A172 (cell line): ENCODE measurements around the gene ITGA11. TPM values are rescaled to one million over a fixed set of nuclear protein-coding genes. Genes with fewer than 3 reads are reported as not detected.

Experiments
- DNase-seq: peaks from one replicate; pipeline ENCODE4 v3.0.0-alpha.2; 2015; ENCODE audit warnings: low spot score
- total RNA-seq: library from RNA; depleted of rRNA; stranded (reverse); fragments of >200 nt; shearing (Covaris generic); gene quantifications from 2 replicates; pipeline ENCODE4 v1.2.3, GENCODE V29; 2014; rRNA removed

Gene ITGA11
- total RNA-seq, 1 experiment from 2014 or later: 0.72 TPM

DNA sequence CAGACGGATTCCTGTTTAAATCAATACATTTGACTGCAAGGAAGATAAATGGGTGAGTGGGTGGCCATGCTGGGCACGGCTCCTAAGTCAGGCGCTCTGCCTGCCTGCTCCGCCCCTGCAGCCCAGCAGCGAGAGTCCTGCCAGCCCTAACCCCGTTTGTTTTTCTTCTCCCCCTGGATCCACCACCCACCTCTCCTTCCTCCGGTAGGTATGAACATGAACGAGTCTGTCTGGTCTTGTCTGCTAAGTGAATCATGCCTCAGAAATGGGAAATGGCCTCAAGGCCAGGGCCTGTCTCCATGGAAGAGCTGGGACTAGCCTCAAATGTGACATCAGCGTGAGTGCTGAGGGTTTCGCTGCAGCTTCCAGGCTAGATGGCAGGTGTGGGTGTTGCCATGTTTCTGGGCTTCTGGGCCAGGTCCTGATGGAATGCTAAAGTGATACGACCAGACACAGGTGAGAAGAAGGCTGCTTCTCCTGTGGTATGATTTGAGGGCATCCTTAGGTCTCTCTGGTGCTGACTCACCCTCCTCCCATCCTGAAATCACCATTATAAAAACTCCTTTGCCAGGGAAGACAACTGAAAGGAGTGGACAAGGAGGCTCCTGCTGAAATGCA is 160.0 kb downstream of the ITGA11 start:
- DNase-seq: peak; percentile 49

DNA sequence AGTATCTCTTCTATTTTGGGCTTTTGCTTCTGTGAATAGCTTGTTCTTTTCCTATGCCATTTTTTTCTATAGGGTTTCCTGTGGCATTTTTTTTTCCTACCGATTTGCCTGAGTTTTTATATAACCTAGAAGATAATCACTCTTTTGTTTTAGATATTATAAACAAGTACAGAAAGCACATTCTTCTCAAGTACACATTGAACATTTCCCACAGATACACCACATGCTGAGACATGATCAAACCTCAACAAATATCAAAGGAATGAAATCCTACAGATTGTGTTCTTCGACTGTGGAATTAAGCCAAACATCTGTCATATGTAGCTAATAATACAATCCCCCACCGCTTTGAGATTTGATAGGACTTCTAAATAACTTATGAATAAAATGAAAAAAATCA is 163.6 kb downstream of the ITGA11 start:
- no peak for DNase-seq

DNA sequence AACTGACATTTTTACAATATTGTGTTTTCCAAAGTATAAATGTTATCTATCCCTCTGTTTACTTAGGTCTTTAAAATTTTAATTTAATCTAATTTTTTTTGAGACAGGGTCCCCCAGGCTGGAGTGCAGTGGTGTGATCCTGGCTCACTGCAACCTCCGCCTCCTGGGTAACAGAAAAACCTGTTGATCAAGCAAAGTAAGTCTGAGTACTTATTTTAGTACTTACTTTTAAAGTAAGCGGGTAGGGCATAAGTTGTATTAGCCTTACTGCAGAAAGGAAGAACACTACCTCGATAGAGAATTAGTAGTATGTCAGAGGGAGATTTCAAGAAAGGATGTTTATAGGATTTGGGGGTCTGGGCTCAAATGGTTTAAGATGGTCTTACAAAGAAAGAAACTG is 166.3 kb downstream of the ITGA11 start:
- DNase-seq: no peak

GRCh38 chr15:68265081-68265480 is 166.9 kb downstream of the ITGA11 start:
- no peak for DNase-seq

DNA sequence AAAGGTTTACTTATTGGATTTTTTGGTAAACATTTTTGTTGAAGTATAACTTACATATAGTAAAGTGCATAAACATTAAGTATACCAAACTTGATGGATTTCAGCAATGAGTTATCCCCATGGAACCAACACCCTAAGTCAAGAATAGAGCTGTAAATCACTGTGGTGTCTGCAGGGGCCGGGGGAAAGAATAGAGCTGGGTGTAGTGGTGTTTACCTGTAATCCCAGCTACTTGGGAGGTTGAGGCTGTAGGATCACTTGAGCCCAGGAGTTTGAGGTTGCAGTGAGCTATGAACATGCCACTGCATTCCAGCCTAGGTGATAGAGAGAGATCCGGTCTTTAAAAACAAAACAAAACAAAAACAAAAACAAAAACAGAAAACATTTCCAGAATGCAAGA is 167.7 kb downstream of the ITGA11 start:
- DNase-seq: no peak

GRCh38 chr15:68262514-68263356 is 169.2 kb downstream of the ITGA11 start:
- no peak for DNase-seq

GRCh38 chr15:68261980-68262379 is 170.0 kb downstream of the ITGA11 start:
- no peak for DNase-seq

- DNase-seq: no peak
Observed at GRCh38 chr15:68261241-68261640, 170.7 kb downstream of the ITGA11 start.

DNA sequence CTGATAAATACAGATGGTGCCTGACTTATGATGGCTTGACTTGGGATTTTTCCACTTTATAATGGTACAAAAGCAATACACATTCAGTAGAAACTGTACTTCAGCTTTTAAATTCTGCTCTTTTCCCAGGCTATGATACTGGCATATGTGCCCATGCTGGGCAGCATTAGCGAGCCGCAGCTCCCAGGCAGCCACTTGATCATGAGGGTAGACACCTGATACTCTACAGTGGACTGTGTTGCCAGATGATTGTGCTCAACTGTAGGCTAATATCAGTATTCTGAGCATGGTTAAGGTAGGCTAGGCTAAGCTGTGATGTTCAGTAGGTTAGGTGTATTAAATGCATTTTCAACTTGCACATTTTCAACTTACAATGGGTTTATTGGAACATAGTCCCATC is 172.1 kb downstream of the ITGA11 start:
- no peak for DNase-seq

- no peak for DNase-seq
Observed at GRCh38 chr15:68258692-68259091, 173.3 kb downstream of the ITGA11 start.

DNA sequence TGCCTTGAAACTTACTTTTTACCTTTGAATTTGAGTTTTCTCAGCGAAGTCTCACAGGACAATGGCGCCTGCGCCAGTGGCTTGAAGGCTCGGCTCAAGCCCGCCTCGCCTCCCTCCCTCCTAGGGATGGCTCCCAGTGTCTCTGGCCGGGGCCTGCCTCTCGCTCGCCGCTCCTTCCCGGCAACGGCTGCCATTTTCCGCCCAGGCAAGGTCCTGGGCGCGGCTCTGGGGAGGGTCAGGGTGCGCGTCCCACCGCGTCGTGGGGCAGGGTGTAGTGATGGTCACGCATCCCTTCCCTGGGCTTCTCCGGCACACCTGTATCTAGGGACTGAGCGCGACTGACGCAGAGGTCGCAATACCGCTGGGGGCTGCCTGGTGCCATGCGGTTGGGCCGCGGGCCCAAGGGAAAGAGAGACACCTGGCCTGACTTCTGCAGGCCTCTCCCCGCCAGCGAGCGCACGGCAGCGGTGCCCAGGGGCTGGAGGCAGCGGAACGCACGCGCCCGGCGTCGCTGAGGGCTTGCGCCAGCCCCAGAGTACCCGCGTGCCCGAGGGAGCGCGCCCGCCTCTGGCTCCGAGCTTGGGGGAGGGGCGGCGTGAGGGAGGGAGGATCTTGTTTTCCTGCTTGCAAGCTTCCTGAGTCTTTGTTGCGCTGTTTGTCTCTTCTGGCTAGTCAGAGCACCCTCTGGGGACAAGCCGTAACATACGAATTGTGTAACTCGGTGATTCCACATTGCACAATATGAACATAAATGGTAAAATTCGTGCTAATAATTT is 175.1 kb downstream of the ITGA11 start:
- DNase-seq: no peak

DNA sequence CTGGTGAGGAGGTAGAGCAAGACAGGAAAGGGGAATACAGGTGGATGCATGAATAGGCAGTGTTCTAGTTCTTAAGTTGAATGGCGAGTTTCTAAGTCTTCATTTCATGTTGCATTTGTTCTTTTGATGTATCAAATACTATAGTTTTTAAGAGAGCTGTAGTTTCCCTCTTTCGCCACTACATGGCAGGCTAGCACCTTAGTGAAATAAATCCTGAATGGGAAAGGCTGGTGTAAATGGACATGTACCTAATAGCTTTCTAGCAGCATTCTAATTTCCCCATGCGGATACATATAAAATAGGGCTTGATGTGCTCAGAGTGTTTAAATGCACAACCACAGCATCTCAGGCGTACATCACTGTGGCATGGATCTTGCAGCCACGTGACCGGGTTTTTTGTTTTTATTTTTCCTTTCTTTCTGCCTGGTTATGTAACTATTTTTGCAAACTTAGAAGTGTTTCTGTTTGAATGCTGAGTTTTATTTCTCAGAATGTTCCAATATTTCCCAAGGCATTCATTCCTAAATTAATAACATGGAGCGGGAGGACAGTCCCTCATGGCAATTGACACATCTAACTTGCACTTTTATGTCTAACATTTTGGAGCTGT is 178.9 kb downstream of the ITGA11 start:
- DNase-seq: peak; percentile 66

DNA sequence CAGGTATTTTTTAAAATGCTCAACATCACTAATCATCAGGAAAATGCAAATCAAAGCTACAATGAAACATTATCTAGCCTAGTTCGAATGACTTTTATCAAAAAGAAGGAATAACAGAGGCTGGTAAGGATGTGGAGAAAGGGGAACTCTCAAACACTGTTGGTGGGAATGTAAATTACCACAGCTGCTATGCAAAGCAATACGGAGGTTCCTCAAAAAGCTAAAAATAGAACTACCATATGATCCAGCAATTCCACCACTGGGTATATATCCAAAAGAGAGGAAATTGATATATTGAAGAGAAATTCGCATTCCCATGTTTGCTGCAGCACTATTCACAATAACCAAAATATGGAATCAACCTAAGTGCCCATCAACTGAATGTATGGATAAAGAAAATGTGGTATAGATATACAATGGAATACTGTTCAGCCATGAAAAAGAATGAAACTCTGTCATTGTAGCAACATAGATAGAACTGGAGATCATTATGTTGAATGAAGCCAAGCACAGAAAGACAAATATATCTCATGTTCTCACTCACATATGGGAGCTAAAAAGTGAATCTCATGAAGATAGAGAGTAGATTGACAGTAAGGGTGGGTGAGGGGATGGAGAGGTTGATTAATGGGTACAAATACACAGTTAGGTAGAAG is 182.8 kb downstream of the ITGA11 start:
- DNase-seq: no peak

Other genes with a start within 250 kb of the ITGA11 start
- 1.4 and 5.2 TPM in 2 replicates for gene CALML4, start 226.8 kb downstream of the ITGA11 start, total RNA-seq
- 22.8 and 26.1 TPM in 2 replicates for gene CLN6, start 202.4 kb downstream of the ITGA11 start, total RNA-seq
- 24.7 and 26.9 TPM in 2 replicates for gene FEM1B, start 154.4 kb downstream of the ITGA11 start, total RNA-seq
- 0.43 and 1.2 TPM in 2 replicates for gene CORO2B, start 146.8 kb upstream of the ITGA11 start, total RNA-seq